ENCODE results near the gene ZYG11B.
"Not testable (repeated sequence)": the region's sequence is repeated elsewhere in the genome, so short reads cannot be mapped to it uniquely, and the experiment has no call there.

ZYG11B gene

GRCh38 chr1:52790429-52790828 is 64.2 kb downstream of the ZYG11B start:
- H4K8ac ChIP-seq (ENCODE audit: low read depth, low read length); H3K18ac ChIP-seq (ENCODE audit: low read length); H3K4ac ChIP-seq (ENCODE audit: low read length); H2BK12ac ChIP-seq (ENCODE audit: low read length); H3K4me1 ChIP-seq (ENCODE audit: control insufficient read depth in 2 of 2, insufficient read depth in 1 of 2, low read depth in 1 of 2, low read length in 2 of 2); H3K4me2 ChIP-seq (ENCODE audit: insufficient read depth, low read length, poor library complexity, severe bottlenecking); H3K23ac ChIP-seq (ENCODE audit: low read depth, low read length, poor library complexity); H2AFZ ChIP-seq (ENCODE audit: low read length); H2BK15ac ChIP-seq (ENCODE audit: low read length); H3K14ac ChIP-seq (ENCODE audit: low read length); H4K91ac ChIP-seq (ENCODE audit: low read depth, low read length, poor library complexity); DNase-seq (ENCODE audit: low spot score); H2BK5ac ChIP-seq (ENCODE audit: low read length); H3K4me3 ChIP-seq (ENCODE audit: low read length in 2 of 2); H3K9ac ChIP-seq (ENCODE audit: low read depth, low read length, poor library complexity); H3K79me1 ChIP-seq (ENCODE audit: low read depth, low read length); H3K27me3 ChIP-seq (ENCODE audit: control insufficient read depth in 3 of 3, insufficient read depth in 3 of 3, low read depth in 1 of 3, low read length in 3 of 3); H3K27ac ChIP-seq (replicated peaks; ENCODE audit: low read length); H2BK120ac ChIP-seq (ENCODE audit: low read depth, low read length); H2AK5ac ChIP-seq (ENCODE audit: low read depth, low read length); H3K9me3 ChIP-seq (replicated peaks in 1 of 2; ENCODE audit: control insufficient read depth in 2 of 2, insufficient read depth in 1 of 2, low read depth in 1 of 2, low read length in 2 of 2): not testable (repeated sequence)
- H3K36me3 ChIP-seq (replicated peaks in 1 of 2; ENCODE audit: control insufficient read depth in 2 of 2, insufficient read depth in 2 of 2, low read length in 2 of 2): peaks cover 7 to 68% of the 10 kb centered on the region in 2 donors
- WGBS, 2 donors (ENCODE audit: extremely low coverage in 2 of 2, insufficient read length in 2 of 2, insufficient replicate concordance in 1 of 2): no CpG with 5 or more reads among the region's 12 CpGs

GRCh38 chr1:52792036-52792435 is 65.8 kb downstream of the ZYG11B start:
- Histone ChIP-seq H2AFZ (ENCODE audit: low read length) (no peak overlapping the region), H3K23ac (ENCODE audit: low read depth, low read length, poor library complexity) (no peak overlapping the region), H3K9ac (ENCODE audit: low read depth, low read length, poor library complexity) (no peak overlapping the region), H3K18ac (ENCODE audit: low read length) (no peak overlapping the region), H4K8ac (ENCODE audit: low read depth, low read length) (no peak overlapping the region), H3K4me3 (ENCODE audit: low read length in 2 of 2) (no peak overlapping the region), H3K36me3 (replicated peaks in 1 of 2; ENCODE audit: control insufficient read depth in 2 of 2, insufficient read depth in 2 of 2, low read length in 2 of 2) (peaks cover 0 to 59% of the 10 kb centered on the region in 2 donors), H3K9me3 (replicated peaks in 1 of 2; ENCODE audit: control insufficient read depth in 2 of 2, insufficient read depth in 1 of 2, low read depth in 1 of 2, low read length in 2 of 2) (no peaks in the 10 kb centered on the region), H2BK12ac (ENCODE audit: low read length) (no peak overlapping the region), H2AK5ac (ENCODE audit: low read depth, low read length) (no peak overlapping the region), H3K27me3 (ENCODE audit: control insufficient read depth in 3 of 3, insufficient read depth in 3 of 3, low read depth in 1 of 3, low read length in 3 of 3) (no peaks in the 10 kb centered on the region), H2BK5ac (ENCODE audit: low read length) (no peak overlapping the region), H3K27ac (replicated peaks; ENCODE audit: low read length) (no peak overlapping the region), H2BK120ac (ENCODE audit: low read depth, low read length) (no peak overlapping the region), H3K14ac (ENCODE audit: low read length) (no peak overlapping the region), H3K4me2 (ENCODE audit: insufficient read depth, low read length, poor library complexity, severe bottlenecking) (no peak overlapping the region), H2BK15ac (ENCODE audit: low read length) (no peak overlapping the region), H4K91ac (ENCODE audit: low read depth, low read length, poor library complexity) (no peak overlapping the region), H3K4me1 (ENCODE audit: control insufficient read depth in 2 of 2, insufficient read depth in 1 of 2, low read depth in 1 of 2, low read length in 2 of 2) (no peaks in the 10 kb centered on the region), H3K4ac (ENCODE audit: low read length) (no peak overlapping the region), H3K79me1 (ENCODE audit: low read depth, low read length) (no peaks in the 10 kb centered on the region)
- DNase-seq (ENCODE audit: low spot score): no peak
- no CpG with 5 or more reads among the region's 1 CpG for WGBS, 2 donors (ENCODE audit: extremely low coverage in 2 of 2, insufficient read length in 2 of 2, insufficient replicate concordance in 1 of 2)

- not testable (repeated sequence) for H3K4me1 ChIP-seq (ENCODE audit: control insufficient read depth in 2 of 2, insufficient read depth in 1 of 2, low read depth in 1 of 2, low read length in 2 of 2); H2AFZ ChIP-seq (ENCODE audit: low read length); H2BK15ac ChIP-seq (ENCODE audit: low read length); H3K4ac ChIP-seq (ENCODE audit: low read length); H2BK5ac ChIP-seq (ENCODE audit: low read length); H2BK12ac ChIP-seq (ENCODE audit: low read length); H3K79me1 ChIP-seq (ENCODE audit: low read depth, low read length); H3K9ac ChIP-seq (ENCODE audit: low read depth, low read length, poor library complexity); H3K9me3 ChIP-seq (replicated peaks in 1 of 2; ENCODE audit: control insufficient read depth in 2 of 2, insufficient read depth in 1 of 2, low read depth in 1 of 2, low read length in 2 of 2); H4K91ac ChIP-seq (ENCODE audit: low read depth, low read length, poor library complexity); H2AK5ac ChIP-seq (ENCODE audit: low read depth, low read length); H3K14ac ChIP-seq (ENCODE audit: low read length); H4K8ac ChIP-seq (ENCODE audit: low read depth, low read length); DNase-seq (ENCODE audit: low spot score); H3K27ac ChIP-seq (replicated peaks; ENCODE audit: low read length); H3K23ac ChIP-seq (ENCODE audit: low read depth, low read length, poor library complexity); H2BK120ac ChIP-seq (ENCODE audit: low read depth, low read length); H3K18ac ChIP-seq (ENCODE audit: low read length); H3K4me3 ChIP-seq (ENCODE audit: low read length in 2 of 2); H3K4me2 ChIP-seq (ENCODE audit: insufficient read depth, low read length, poor library complexity, severe bottlenecking); H3K27me3 ChIP-seq (ENCODE audit: control insufficient read depth in 3 of 3, insufficient read depth in 3 of 3, low read depth in 1 of 3, low read length in 3 of 3)
- peaks cover 0 to 59% of the 10 kb centered on the region in 2 donors for H3K36me3 ChIP-seq (replicated peaks in 1 of 2; ENCODE audit: control insufficient read depth in 2 of 2, insufficient read depth in 2 of 2, low read length in 2 of 2)
- WGBS, 2 donors (ENCODE audit: extremely low coverage in 2 of 2, insufficient read length in 2 of 2, insufficient replicate concordance in 1 of 2): no CpG with 5 or more reads among the region's 7 CpGs
These were observed 67.5 kb downstream of the ZYG11B start for GRCh38 chr1:52793717-52794116.

- no peak overlapping the region for H3K4me2 ChIP-seq (ENCODE audit: insufficient read depth, low read length, poor library complexity, severe bottlenecking)
- WGBS, 2 donors (ENCODE audit: extremely low coverage in 2 of 2, insufficient read length in 2 of 2, insufficient replicate concordance in 1 of 2): 100% methylated on average over 1 of the region's 3 CpGs; no CpG with 5 or more reads in 1 of the 2 donors
- no peak overlapping the region for H2BK120ac ChIP-seq (ENCODE audit: low read depth, low read length)
- H2AFZ ChIP-seq (ENCODE audit: low read length): no peak overlapping the region
- H3K27me3 ChIP-seq (ENCODE audit: control insufficient read depth in 3 of 3, insufficient read depth in 3 of 3, low read depth in 1 of 3, low read length in 3 of 3): no peaks in the 10 kb centered on the region
- no peak overlapping the region for H4K8ac ChIP-seq (ENCODE audit: low read depth, low read length)
- no peak overlapping the region for H2AK5ac ChIP-seq (ENCODE audit: low read depth, low read length)
- DNase-seq (ENCODE audit: low spot score): no peak
- H3K14ac ChIP-seq (ENCODE audit: low read length): no peak overlapping the region
- no peaks in the 10 kb centered on the region for H3K79me1 ChIP-seq (ENCODE audit: low read depth, low read length)
- H2BK5ac ChIP-seq (ENCODE audit: low read length): no peak overlapping the region
- no peak overlapping the region for H3K18ac ChIP-seq (ENCODE audit: low read length)
- no peaks in the 10 kb centered on the region for H3K4me1 ChIP-seq (ENCODE audit: control insufficient read depth in 2 of 2, insufficient read depth in 1 of 2, low read depth in 1 of 2, low read length in 2 of 2)
- no peak overlapping the region for H3K9ac ChIP-seq (ENCODE audit: low read depth, low read length, poor library complexity)
- H2BK15ac ChIP-seq (ENCODE audit: low read length): no peak overlapping the region
- H4K91ac ChIP-seq (ENCODE audit: low read depth, low read length, poor library complexity): no peak overlapping the region
- H3K9me3 ChIP-seq (replicated peaks in 1 of 2; ENCODE audit: control insufficient read depth in 2 of 2, insufficient read depth in 1 of 2, low read depth in 1 of 2, low read length in 2 of 2): no peaks in the 10 kb centered on the region
- H3K23ac ChIP-seq (ENCODE audit: low read depth, low read length, poor library complexity): no peak overlapping the region
- peaks cover 0 to 44% of the 10 kb centered on the region in 2 donors for H3K36me3 ChIP-seq (replicated peaks in 1 of 2; ENCODE audit: control insufficient read depth in 2 of 2, insufficient read depth in 2 of 2, low read length in 2 of 2)
- no peak overlapping the region for H2BK12ac ChIP-seq (ENCODE audit: low read length)
- H3K4ac ChIP-seq (ENCODE audit: low read length): no peak overlapping the region
- H3K4me3 ChIP-seq (ENCODE audit: low read length in 2 of 2): no peak overlapping the region
- H3K27ac ChIP-seq (replicated peaks; ENCODE audit: low read length): no peak overlapping the region
These were observed 69.2 kb downstream of the ZYG11B start for GRCh38 chr1:52795464-52795863.
